Osteoblast (primary cell): ENCODE data around the gene CCR6. TPM values are rescaled to one million over a fixed set of nuclear protein-coding genes. Genes with fewer than 3 reads are reported as not detected.

ENCODE experiments used
- DNase-seq: peaks from one replicate; pipeline ENCODE4 v3.0.0; 2011; ENCODE audit warnings: low spot score, mixed read lengths; ENCODE audit not compliant: insufficient read length; ENCODE audit errors: missing footprints
- H2AFZ ChIP-seq: 2 replicates; pipeline ENCODE4 v1.6.0; 2011; ENCODE audit warnings: mild to moderate bottlenecking, low read length
- H3K27ac ChIP-seq: 2 replicates; pipeline ENCODE4 v1.5.1; 2011; ENCODE audit warnings: mild to moderate bottlenecking, low read depth, low read length, moderate library complexity
- H3K27me3 ChIP-seq: 2 replicates; pipeline ENCODE4 v1.6.0; 2012; ENCODE audit warnings: mild to moderate bottlenecking, control low read depth, inconsistent platforms, low read length, moderate library complexity; ENCODE audit not compliant: insufficient read depth
- H3K36me3 ChIP-seq: 2 replicates; pipeline ENCODE4 v1.5.1; 2011; ENCODE audit warnings: mild to moderate bottlenecking, low read length, control low read depth, moderate library complexity; ENCODE audit not compliant: insufficient read depth
- H3K4me1 ChIP-seq: 2 replicates; pipeline ENCODE4 v1.5.1; 2011; ENCODE audit warnings: mild to moderate bottlenecking, low read length, control low read depth, moderate library complexity; ENCODE audit not compliant: insufficient read depth
- H3K4me2 ChIP-seq: 2 replicates; pipeline ENCODE4 v1.6.0; 2011; ENCODE audit warnings: mild to moderate bottlenecking, low read length; ENCODE audit not compliant: insufficient read depth
- H3K4me3 ChIP-seq: fragments of 200-600 bp; sonication (generic); 3 replicates; pipeline ENCODE4 v1.5.1; 2012; ENCODE audit warnings: mild to moderate bottlenecking, low read length, inconsistent platforms; ENCODE audit not compliant: insufficient read depth
- H3K79me2 ChIP-seq: 2 replicates; pipeline ENCODE4 v1.6.0; 2012; ENCODE audit warnings: mild to moderate bottlenecking, low read length, control low read depth, inconsistent platforms; ENCODE audit not compliant: insufficient read depth
- H3K9me3 ChIP-seq: 2 replicates; pipeline ENCODE4 v1.5.1; 2011; ENCODE audit warnings: low read depth, low read length, control low read depth
- H4K20me1 ChIP-seq: 2 replicates; pipeline ENCODE4 v1.6.0; 2012; ENCODE audit warnings: mild to moderate bottlenecking, low read length, control low read depth; ENCODE audit not compliant: insufficient read depth
- CTCF ChIP-seq: IDR thresholded peaks from 2 replicates; pipeline ENCODE4 v1.5.1; 2011; ENCODE audit warnings: mild to moderate bottlenecking, low read depth, low read length, moderate library complexity; ENCODE audit errors: extremely low read depth
- total RNA-seq: library from RNA; depleted of rRNA; stranded (reverse); fragments of >200 nt; gene quantifications from 2 replicates; pipeline ENCODE4 v1.2.3, GENCODE V29; 2012

The CCR6 gene
- total RNA-seq, 1 donor: not detected

- Histone ChIP-seq H3K9me3 (no peaks in the 10 kb centered on the region), H3K4me2 (no peak overlapping the region), H4K20me1 (no peaks in the 10 kb centered on the region), H3K4me1 (no peaks in the 10 kb centered on the region), H2AFZ (no peak overlapping the region), H3K27me3 (no peaks in the 10 kb centered on the region), H3K79me2 (no peaks in the 10 kb centered on the region), H3K27ac (no peak overlapping the region), H3K36me3 (no peaks in the 10 kb centered on the region), H3K4me3 (no peak overlapping the region)
- TF ChIP-seq CTCF: no peak
- no peak for DNase-seq
Observed at GRCh38 chr6:167157414-167157813, 34.5 kb downstream of the CCR6 start.

- DNase-seq: no peak
- Histone ChIP-seq H3K27ac (no peak within 1 kb of the TSS), H2AFZ (no peak within 1 kb of the TSS), H3K4me3 (no peak within 1 kb of the TSS), H3K4me1 (no peaks in the 10 kb centered on the region), H3K9me3 (no peaks in the 10 kb centered on the region), H3K79me2 (no peaks in the 10 kb centered on the region), H3K36me3 (no peaks in the 10 kb centered on the region), H3K27me3 (no peaks in the 10 kb centered on the region), H4K20me1 (no peaks in the 10 kb centered on the region), H3K4me2 (no peak within 1 kb of the TSS)
- no peak for TF ChIP-seq CTCF
Observed at GRCh38 chr6:167157863-167158262, 35.0 kb downstream of the CCR6 start, which contains the start of gene GPR31. Gene GPR31 (minus strand): TSS chr6:167157980. CDS start chr6:167157831, 149 bp downstream.

- H3K9me3 ChIP-seq: no peaks in the 10 kb centered on the region
- no peak for DNase-seq
- H3K4me1 ChIP-seq: no peaks in the 10 kb centered on the region
- H3K27ac ChIP-seq: no peak overlapping the region
- H3K27me3 ChIP-seq: no peaks in the 10 kb centered on the region
- no peaks in the 10 kb centered on the region for H4K20me1 ChIP-seq
- no peaks in the 10 kb centered on the region for H3K79me2 ChIP-seq
- no peak overlapping the region for H3K4me3 ChIP-seq
- H3K36me3 ChIP-seq: no peaks in the 10 kb centered on the region
- H2AFZ ChIP-seq: no peak overlapping the region
- TF ChIP-seq CTCF: no peak
- no peak overlapping the region for H3K4me2 ChIP-seq
Observed at GRCh38 chr6:167161851-167162467, 39.1 kb downstream of the CCR6 start.

GRCh38 chr6:167162591-167162990 lies 39.7 kb downstream of the CCR6 start:
- no peak overlapping the region for H3K27ac ChIP-seq
- H3K4me2 ChIP-seq: no peak overlapping the region
- H2AFZ ChIP-seq: no peak overlapping the region
- no peaks in the 10 kb centered on the region for H4K20me1 ChIP-seq
- H3K4me1 ChIP-seq: no peaks in the 10 kb centered on the region
- H3K36me3 ChIP-seq: no peaks in the 10 kb centered on the region
- no peak for DNase-seq
- H3K79me2 ChIP-seq: no peaks in the 10 kb centered on the region
- H3K9me3 ChIP-seq: no peaks in the 10 kb centered on the region
- no peak overlapping the region for H3K4me3 ChIP-seq
- no peaks in the 10 kb centered on the region for H3K27me3 ChIP-seq
- TF ChIP-seq CTCF: no peak
